Aorta (tissue), 5 donors: ENCODE measurements around the gene VMO1. TPM values are rescaled to one million over a fixed set of nuclear protein-coding genes. Genes with fewer than 3 reads are reported as not detected.

Experiments
- ATAC-seq: fragments of 200-7000 bp; cut with Tn5 transposase; one replicate; pipeline ENCODE4 v1.9.1; 2022; ENCODE audit warnings: moderate library complexity; ENCODE audit not compliant: low FRiP score
- DNase-seq, 2 donors: peaks; one replicate each; pipeline ENCODE4 v3.0.0-alpha.2; 2020
- H3K27ac ChIP-seq, 2 donors: one replicate each; pipeline ENCODE4 v1.5.1; 2013; ENCODE audit warnings: low read length in 2 of 2, mild to moderate bottlenecking in 2 of 2, moderate library complexity in 2 of 2, control low read depth in 1 of 2, inconsistent platforms in 1 of 2, low read depth in 1 of 2
- H3K27me3 ChIP-seq, 2 donors: one replicate each; pipeline ENCODE4 v1.6.1; 2013; ENCODE audit warnings: control low read depth in 1 of 2, low read length in 1 of 2, mild to moderate bottlenecking in 1 of 2, moderate library complexity in 1 of 2; ENCODE audit not compliant: insufficient read depth in 2 of 2, control insufficient read depth in 1 of 2
- H3K36me3 ChIP-seq, 2 donors: one replicate each; pipeline ENCODE4 v1.6.1; 2013; ENCODE audit warnings: control low read depth in 1 of 2, low read length in 1 of 2, mild to moderate bottlenecking in 1 of 2; ENCODE audit not compliant: insufficient read depth in 2 of 2, control insufficient read depth in 1 of 2
- H3K4me1 ChIP-seq, 2 donors: one replicate each; pipeline ENCODE4 v1.6.1; 2013; ENCODE audit warnings: low read length in 2 of 2, control low read depth in 1 of 2, mild to moderate bottlenecking in 1 of 2, moderate library complexity in 1 of 2; ENCODE audit not compliant: insufficient read depth in 2 of 2, control insufficient read depth in 1 of 2
- H3K4me3 ChIP-seq, 2 donors: one replicate each; pipeline ENCODE4 v1.5.1; 2013; ENCODE audit warnings: low read length in 2 of 2, control low read depth in 1 of 2, mild to moderate bottlenecking in 1 of 2
- H3K9me3 ChIP-seq: one replicate; pipeline ENCODE4 v1.6.1; 2013; ENCODE audit warnings: mild to moderate bottlenecking, low read length; ENCODE audit not compliant: control insufficient read depth
- WGBS, 2 donors: extraction: QIAGEN DNeasy Blood & Tissue Kit; methylation state at CpG; one replicate each; pipeline ENCODE4 v1.1.7; 2013; 5-methylcytosine and 5-hydroxymethylcytosine counted together
- intact Hi-C, 2 donors: fragments of 100-400 bp; cut with DNase I; formaldehyde crosslinking; loops; one replicate each; pipeline versions ENCODE4 v1.14.2 to v1.15.0; 2022
- polyA plus RNA-seq, 2 donors: library from polyadenylated mRNA; stranded (reverse); fragments of 200-250 nt; gene quantifications; one replicate each; pipeline ENCODE4 v1.2.3, GENCODE V29; 2013
- total RNA-seq, 2 donors: library from RNA; stranded (reverse); fragmentation: NEBNext Ultra II Directional; extraction: Animal tissue kit (Norgen Biotek cat#: 25700); gene quantifications; one replicate each; pipeline ENCODE4 v1.2.1, GENCODE V29; 2021
- donor health status: healthy with polysubstance abuse.
- donor health status: Bipolar disorder and iron deficiency.
- donor health status: DM: no; HTN: no; CAD: no.
- donor health status: DM: no; HTN: no; CAD: no.
- donor health status: DM: yes; HTN: yes; CAD: no.

VMO1 gene
- total and polyA plus RNA-seq, 4 donors, result 1.5 to 19.3 (median 11.1) TPM

DNA sequence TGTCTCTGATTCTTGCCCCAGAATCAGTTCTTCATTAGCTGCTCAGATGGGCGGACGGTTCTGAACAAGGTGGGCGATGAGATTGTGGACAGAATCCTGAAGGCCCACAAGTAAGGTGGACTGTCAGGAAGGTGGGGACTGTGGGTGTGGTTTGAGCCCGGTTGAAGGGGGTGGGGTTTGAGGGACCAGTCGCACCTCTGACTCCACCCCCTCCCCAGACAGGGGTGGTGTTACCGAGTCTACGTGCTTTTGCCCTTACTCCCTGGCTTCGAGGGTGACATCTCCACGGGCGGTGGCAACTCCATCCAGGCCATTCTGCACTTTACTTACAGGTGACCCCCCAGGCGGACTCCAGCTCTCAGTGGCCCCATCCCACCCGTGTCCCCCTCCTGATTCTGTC is 32.1 kb upstream of the VMO1 start:
- Histone ChIP-seq H3K36me3 (peaks cover 0 to 3% of the 10 kb centered on the region in 2 donors), H3K27ac (no peak overlapping the region), H3K4me3 (no peak overlapping the region), H3K4me1 (no peaks in the 10 kb centered on the region), H3K27me3 (no peaks in the 10 kb centered on the region), H3K9me3 (no peaks in the 10 kb centered on the region)
- 71 to 78% methylated on average over 12 of the region's 12 CpGs for WGBS, 2 donors
- intact Hi-C loops, result no loop called here
- no peak for DNase-seq
- ATAC-seq, result no peak

DNA sequence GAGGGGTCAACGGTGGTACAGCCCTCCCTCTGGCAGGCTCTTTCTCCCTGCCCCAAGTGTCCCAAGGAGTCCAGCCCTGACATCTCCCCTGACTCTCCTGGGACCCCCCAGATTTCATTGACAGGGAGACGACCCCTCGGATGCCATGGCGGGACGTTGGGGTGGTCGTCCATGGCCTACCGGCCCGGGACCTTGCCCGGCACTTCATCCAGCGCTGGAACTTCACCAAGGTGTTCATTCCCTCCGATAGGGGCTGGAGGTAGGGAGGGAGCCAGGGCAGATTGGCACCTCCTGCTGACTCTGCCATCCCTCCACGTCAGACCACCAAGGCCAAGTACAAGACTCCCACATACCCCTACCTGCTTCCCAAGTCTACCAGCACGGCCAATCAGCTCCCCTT is 30.7 kb upstream of the VMO1 start:
- no peak for ATAC-seq
- Histone ChIP-seq H3K4me1 (no peaks in the 10 kb centered on the region), H3K4me3 (no peak overlapping the region), H3K9me3 (no peaks in the 10 kb centered on the region), H3K36me3 (no peaks in the 10 kb centered on the region), H3K27me3 (no peaks in the 10 kb centered on the region), H3K27ac (no peak overlapping the region)
- WGBS, 2 donors, result 91 to 93% methylated on average over 13 of the region's 13 CpGs
- intact Hi-C loops, result no loop called here
- DNase-seq, result no peak

DNA sequence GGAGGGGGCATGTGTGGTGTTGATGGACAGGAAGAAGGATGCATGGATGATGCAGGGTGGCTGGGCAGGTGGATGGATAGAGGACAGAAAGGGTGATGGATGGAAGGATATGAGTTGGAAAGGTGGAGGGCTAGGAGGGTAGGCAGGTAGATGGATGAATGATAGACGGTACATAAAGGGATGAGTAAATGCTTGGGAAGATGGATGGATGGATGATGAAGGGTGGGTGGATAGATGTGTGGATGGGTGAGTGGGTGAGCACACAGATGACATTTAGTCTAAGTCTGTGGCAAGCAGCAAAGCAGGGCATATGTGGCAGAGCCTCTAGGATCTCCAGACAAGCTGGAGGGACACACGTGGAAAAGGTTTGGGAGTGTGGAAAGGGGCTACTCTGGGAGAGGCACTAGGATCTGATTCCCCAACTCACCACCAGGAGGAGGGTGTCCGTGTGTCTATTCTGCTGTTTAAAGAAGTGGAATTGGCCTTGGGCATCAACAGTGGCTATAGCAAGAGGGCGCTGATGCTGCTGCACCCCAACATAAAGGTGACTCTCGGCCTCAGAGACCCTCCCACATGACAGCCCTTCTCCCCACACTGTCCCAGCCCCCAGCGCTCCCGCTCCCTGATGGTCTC is 29.0 kb upstream of the VMO1 start:
- H3K36me3 ChIP-seq, result no peaks in the 10 kb centered on the region
- no peaks in the 10 kb centered on the region for H3K9me3 ChIP-seq
- DNase-seq, result no peak
- no peak for ATAC-seq
- H3K4me1 ChIP-seq, result no peaks in the 10 kb centered on the region
- intact Hi-C loops, result no loop called here
- no peak overlapping the region for H3K27ac ChIP-seq
- H3K4me3 ChIP-seq, result no peak overlapping the region
- WGBS, 2 donors, result 78 to 83% methylated on average over 7 of the region's 7 CpGs
- no peaks in the 10 kb centered on the region for H3K27me3 ChIP-seq

DNA sequence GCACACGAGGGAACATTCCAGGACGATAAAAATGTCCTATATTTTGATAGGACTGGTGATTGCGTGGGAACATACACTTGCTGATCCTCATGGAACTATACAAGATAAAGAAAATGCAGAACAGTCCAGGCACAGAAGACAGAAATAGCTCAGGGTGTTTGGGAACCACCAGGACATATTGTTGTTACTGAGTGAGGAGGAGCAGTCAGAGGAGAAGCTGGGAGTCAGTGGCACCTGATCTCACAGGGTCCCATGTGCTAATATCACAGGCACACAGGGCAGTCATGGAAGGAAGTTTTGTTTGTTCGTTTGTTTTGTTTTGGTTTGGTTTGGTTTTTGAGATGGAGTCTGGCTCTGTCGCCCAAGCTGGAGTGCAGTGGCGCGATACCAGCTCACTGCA is 26.5 kb upstream of the VMO1 start:
- Histone ChIP-seq H3K4me3 (no peak overlapping the region), H3K9me3 (no peaks in the 10 kb centered on the region), H3K27me3 (no peaks in the 10 kb centered on the region), H3K36me3 (no peaks in the 10 kb centered on the region), H3K4me1 (no peaks in the 10 kb centered on the region), H3K27ac (no peak overlapping the region)
- intact Hi-C loops, result no loop called here
- DNase-seq (no peak), ATAC-seq (no peak)
- WGBS, 2 donors, result 72 to 81% methylated on average over 7 of the region's 7 CpGs

DNA sequence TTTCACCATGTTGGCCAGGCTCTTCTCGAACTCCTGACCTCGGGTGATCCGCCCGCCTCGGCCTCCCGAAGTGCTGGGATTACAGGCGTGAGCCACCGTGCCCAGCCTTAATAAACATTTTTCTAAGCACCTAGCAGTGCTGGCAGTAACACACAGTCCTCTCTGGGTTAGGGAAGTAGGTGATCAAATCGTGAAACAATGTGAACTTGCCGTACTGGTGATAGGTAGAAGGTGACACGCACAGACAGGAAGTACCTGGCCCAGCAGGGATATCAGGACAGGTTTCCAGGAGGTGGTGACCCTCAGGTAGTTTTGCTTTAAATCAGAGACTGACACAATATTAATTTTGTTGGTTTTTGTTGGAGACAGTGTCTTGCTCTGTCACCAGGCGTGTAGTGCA is 25.3 kb upstream of the VMO1 start:
- H3K4me1 ChIP-seq, result no peaks in the 10 kb centered on the region
- H3K36me3 ChIP-seq, result no peaks in the 10 kb centered on the region
- intact Hi-C loops, result no loop called here
- H3K27ac ChIP-seq, result no peak overlapping the region
- no peak for ATAC-seq
- no peak for DNase-seq
- WGBS, 2 donors, result 93 to 95% methylated on average over 12 of the region's 12 CpGs
- H3K4me3 ChIP-seq, result no peak overlapping the region
- no peaks in the 10 kb centered on the region for H3K9me3 ChIP-seq
- H3K27me3 ChIP-seq, result no peaks in the 10 kb centered on the region

DNA sequence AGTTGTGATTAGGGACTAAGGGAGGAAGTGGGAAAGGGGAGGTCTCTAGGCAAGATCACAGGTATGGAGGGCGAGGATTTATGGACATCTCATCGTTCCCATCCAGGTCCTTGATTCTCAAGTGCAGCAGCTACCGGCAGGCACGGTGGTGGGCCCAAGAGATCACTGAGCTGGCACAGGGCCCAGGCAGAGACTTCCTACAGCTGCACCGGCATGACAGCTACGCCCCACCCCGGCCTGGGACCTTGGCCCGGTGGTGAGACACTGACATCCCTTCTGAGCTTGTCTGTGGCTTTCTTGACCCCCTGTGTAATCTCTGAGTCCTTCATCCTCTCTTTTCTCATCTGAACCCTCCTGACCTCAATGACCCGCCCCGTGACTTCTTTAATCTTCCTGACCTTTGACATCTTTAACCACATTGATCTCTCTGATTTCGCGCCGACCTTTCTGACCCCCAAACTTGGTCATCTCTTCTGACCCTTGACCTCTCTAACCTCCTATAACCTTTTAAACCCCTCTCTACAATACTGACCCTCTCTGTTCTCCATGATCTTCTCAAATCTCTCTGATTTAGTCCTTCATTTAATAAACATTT is 24.6 kb upstream of the VMO1 start:
- intact Hi-C loops, result no loop called here
- 88% methylated on average over 13 of the region's 13 CpGs for WGBS, 2 donors
- Histone ChIP-seq H3K9me3 (no peaks in the 10 kb centered on the region), H3K4me3 (no peak overlapping the region), H3K4me1 (no peaks in the 10 kb centered on the region), H3K36me3 (no peaks in the 10 kb centered on the region), H3K27ac (no peak overlapping the region), H3K27me3 (no peaks in the 10 kb centered on the region)
- DNase-seq (no peak), ATAC-seq (no peak)

DNA sequence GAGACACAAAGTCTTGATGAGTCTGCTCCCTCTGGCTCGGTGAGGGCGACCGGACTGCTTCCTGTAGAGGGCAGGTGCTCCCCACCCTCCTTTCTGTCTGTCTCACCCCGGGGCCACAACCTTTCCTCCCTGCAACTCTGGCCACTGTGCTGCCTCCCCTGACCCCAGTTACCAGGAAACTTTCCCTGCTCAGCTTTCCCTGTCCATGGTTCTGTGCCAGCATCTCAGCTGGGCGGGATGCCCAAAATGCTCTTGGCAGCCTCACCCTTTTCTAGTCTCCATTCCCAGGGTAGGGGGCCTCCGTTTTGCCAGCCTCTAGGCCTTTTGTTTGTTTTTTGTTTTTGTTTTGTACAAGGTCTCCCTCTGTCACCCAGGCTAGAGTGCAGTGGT is 22.2 kb upstream of the VMO1 start:
- Histone ChIP-seq H3K27ac (no peak overlapping the region), H3K4me1 (no peaks in the 10 kb centered on the region), H3K9me3 (no peaks in the 10 kb centered on the region), H3K4me3 (no peak overlapping the region), H3K36me3 (no peaks in the 10 kb centered on the region), H3K27me3 (no peaks in the 10 kb centered on the region)
- WGBS, 2 donors, result 2 to 9% methylated on average over 6 of the region's 6 CpGs
- DNase-seq (peak; percentile 63 to 86), ATAC-seq (peak; percentile 5)
- intact Hi-C loops, result loop anchor here in 1 of 2 donors (5.0 kb wide), 1 partner anchor 79 kb away; no protein-coding TSS in a partner anchor

DNA sequence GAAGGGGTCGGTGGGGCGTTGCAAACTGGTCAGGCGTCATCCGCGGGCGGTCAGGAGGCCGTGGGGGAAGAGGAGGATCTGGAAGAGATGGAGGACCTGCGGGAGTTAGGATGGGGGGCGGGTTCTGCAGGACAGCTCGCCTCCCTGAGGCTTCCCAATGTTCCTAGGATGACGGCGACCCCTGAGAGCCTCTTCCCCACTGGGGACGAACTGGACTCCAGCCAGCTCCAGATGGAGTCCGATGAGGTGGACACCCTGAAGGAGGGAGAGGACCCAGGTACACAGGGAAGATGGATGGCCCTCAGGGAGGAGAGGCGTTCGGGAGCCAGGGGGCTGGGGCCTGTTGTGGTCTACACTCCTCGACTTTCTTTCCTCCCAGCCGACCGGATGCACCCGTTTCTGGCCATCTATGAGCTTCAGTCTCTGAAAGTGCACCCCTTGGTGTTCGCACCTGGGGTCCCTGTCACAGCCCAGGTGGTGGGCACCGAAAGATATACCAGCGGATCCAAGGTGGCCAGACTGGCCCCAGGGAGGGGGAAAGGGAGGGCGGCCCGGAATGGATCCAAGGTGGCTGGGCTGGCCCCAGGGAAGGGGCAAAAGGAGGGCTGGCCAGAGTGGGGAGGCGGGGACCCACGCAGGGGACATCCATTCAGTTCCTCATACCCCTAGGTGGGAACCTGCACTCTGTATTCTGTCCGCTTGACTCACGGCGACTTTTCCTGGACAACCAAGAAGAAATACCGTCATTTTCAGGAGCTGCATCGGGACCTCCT is 21.6 kb upstream of the VMO1 start:
- intact Hi-C loops, result loop anchor here in 1 of 2 donors (5.0 kb wide), 1 partner anchor 80 kb away; no protein-coding TSS in a partner anchor
- H3K27ac ChIP-seq, result no peak overlapping the region
- no peaks in the 10 kb centered on the region for H3K36me3 ChIP-seq
- ATAC-seq (peak; percentile 57), DNase-seq (no peak)
- H3K27me3 ChIP-seq, result no peaks in the 10 kb centered on the region
- 13 to 14% methylated on average over 32 of the region's 32 CpGs for WGBS, 2 donors
- no peaks in the 10 kb centered on the region for H3K9me3 ChIP-seq
- H3K4me1 ChIP-seq, result no peaks in the 10 kb centered on the region
- peak overlapping the region; percentile 92 to 93 for H3K4me3 ChIP-seq
